A549 (cell line): ENCODE measurements around the gene PPP2R2D. TPM values are rescaled to one million over a fixed set of nuclear protein-coding genes. Genes with fewer than 3 reads are reported as not detected.

Source experiments
- ATAC-seq, 2 experiments: fragments of 200-7000 bp in 1 of 2; fragments of >200 bp in 1 of 2; cut with Nextera tagmentation in 1 of 2; cut with Tn5 transposase in 1 of 2; 3 replicates each; pipeline versions ENCODE4 v1.8.0 to v1.9.1; 2018 to 2020; ENCODE audit warnings: mild to moderate bottlenecking in 1 of 2, moderate library complexity in 1 of 2
- CTCF ChIA-PET: fragments of 300-600 bp; sonication (Branson Sonifier 250); formaldehyde crosslinking; extraction: SDS; loops from one replicate; lab custom pipeline; 2021; ENCODE audit warnings: antibody characterized with exemption, inconsistent platforms; lab: Yijun Ruan, JAX
- POLR2A ChIA-PET: fragments of 350-600 bp; formaldehyde crosslinking; extraction: SDS; loops from one replicate; lab custom pipeline; 2021; ENCODE audit warnings: antibody characterized with exemption, inconsistent platforms; lab: Yijun Ruan, JAX
- DNase-seq, 2 experiments: peaks; one replicate each; pipeline versions ENCODE4 v3.0.0 to v3.0.0-alpha.2; 2011 to 2016; ENCODE audit warnings: low read depth in 1 of 2, low spot score in 1 of 2
- FAIRE-seq: peaks from 2 replicates; lab custom pipeline; 2011; peaks lifted over from hg19 to GRCh38; lab: Jason Lieb, UNC
- H3K27ac ChIP-seq, 2 experiments: fragments of >200 bp; sonication (Bioruptor Twin); formaldehyde crosslinking; 3 replicates each; pipeline ENCODE4 v1.5.1; 2016 to 2017
- H3K4me1 ChIP-seq: fragments of >200 bp; sonication (Bioruptor Twin); formaldehyde crosslinking; 3 replicates; pipeline ENCODE4 v1.6.1; 2016
- H3K4me2 ChIP-seq: fragments of >200 bp; sonication (Bioruptor Twin); formaldehyde crosslinking; 3 replicates; pipeline ENCODE4 v1.6.1; 2016
- H3K4me3 ChIP-seq: fragments of >200 bp; sonication (Bioruptor Twin); formaldehyde crosslinking; 3 replicates; pipeline ENCODE4 v1.5.1; 2016
- H3K9me3 ChIP-seq: fragments of >200 bp; sonication (Bioruptor Twin); formaldehyde crosslinking; 3 replicates; pipeline ENCODE4 v1.6.1; 2016
- CHD4 ChIP-seq: fragments of 200-600 bp; sonication (generic); IDR thresholded peaks from 2 replicates; pipeline ENCODE4 v1.6.1; 2016; ENCODE audit warnings: antibody characterized with exemption, mild to moderate bottlenecking, borderline replicate concordance
- EHMT2 ChIP-seq: fragments of 200-600 bp; sonication (generic); IDR thresholded peaks from 2 replicates; pipeline ENCODE4 v1.6.1; 2016; ENCODE audit warnings: antibody characterized with exemption, low read depth, mild to moderate bottlenecking, moderate library complexity
- ESRRA ChIP-seq: fragments of 150-350 bp; IDR thresholded peaks from 2 replicates; pipeline ENCODE4 v1.6.1; 2014; ENCODE audit warnings: mild to moderate bottlenecking, low read length, borderline replicate concordance
- FOSL2 ChIP-seq, 2 experiments: fragments of 450-650 bp in 1 of 2; fragments of >200 bp in 1 of 2; sonication (Bioruptor Twin) in 1 of 2; formaldehyde crosslinking; IDR thresholded peaks; 2 replicates each; pipeline versions ENCODE4 v1.5.0 to v1.6.1; 2016 to 2020; ENCODE audit warnings: mild to moderate bottlenecking in 1 of 2, moderate library complexity in 1 of 2
- GATA3 ChIP-seq: IDR thresholded peaks from 2 replicates; pipeline ENCODE4 v1.6.1; 2012; ENCODE audit warnings: borderline replicate concordance
- HEYL ChIP-seq: fragments of 250-450 bp; sonication (Bioruptor Pico); IDR thresholded peaks from 2 replicates; pipeline ENCODE4 v1.8.0; 2021; ENCODE audit warnings: mild to moderate bottlenecking, moderate library complexity
- HOXB5 ChIP-seq: fragments of 250-450 bp; sonication (Bioruptor Pico); IDR thresholded peaks from 2 replicates; pipeline ENCODE4 v1.5.0; 2020; ENCODE audit warnings: mild to moderate bottlenecking, moderate library complexity
- JUN ChIP-seq, 2 experiments: fragments of >200 bp; sonication (Bioruptor Twin); formaldehyde crosslinking; IDR thresholded peaks; 2 replicates in 1 of 2; 3 replicates in 1 of 2; pipeline ENCODE4 v1.6.1; 2016 to 2017
- KDM5A ChIP-seq: fragments of 200-600 bp; sonication (generic); IDR thresholded peaks from 2 replicates; pipeline ENCODE4 v1.6.1; 2016; ENCODE audit warnings: antibody characterized with exemption, mild to moderate bottlenecking
- MAZ ChIP-seq: fragments of 150-350 bp; IDR thresholded peaks from 2 replicates; pipeline ENCODE4 v1.6.1; 2014; ENCODE audit warnings: antibody characterized with exemption, low read depth, low read length, borderline replicate concordance
- NR3C1 ChIP-seq: fragments of >200 bp; sonication (Bioruptor Twin); formaldehyde crosslinking; IDR thresholded peaks from 3 replicates; pipeline ENCODE4 v1.6.1; 2017
- PHF8 ChIP-seq: fragments of 200-600 bp; sonication (generic); IDR thresholded peaks from 2 replicates; pipeline ENCODE4 v1.6.1; 2016; ENCODE audit warnings: low read depth, mild to moderate bottlenecking, antibody characterized with exemption, moderate library complexity, borderline replicate concordance
- POLR2A ChIP-seq: IDR thresholded peaks from 2 replicates; pipeline ENCODE4 v1.6.1; 2012; ENCODE audit warnings: mild to moderate bottlenecking, low read length
- RARB ChIP-seq: fragments of 250-450 bp; sonication (Bioruptor Pico); IDR thresholded peaks from 2 replicates; pipeline ENCODE4 v1.8.0; 2021; ENCODE audit warnings: mild to moderate bottlenecking, moderate library complexity
- RNF2 ChIP-seq: fragments of 200-600 bp; sonication (generic); IDR thresholded peaks from 2 replicates; pipeline ENCODE4 v1.6.1; 2016; ENCODE audit warnings: low read depth, mild to moderate bottlenecking, antibody characterized with exemption, moderate library complexity, borderline replicate concordance
- TP53 ChIP-seq: fragments of 250-450 bp; sonication (Bioruptor Pico); IDR thresholded peaks from 2 replicates; pipeline ENCODE4 v1.5.0; 2021; ENCODE audit warnings: mild to moderate bottlenecking, moderate library complexity
- ZFP36 ChIP-seq: fragments of 450-650 bp; IDR thresholded peaks from 2 replicates; pipeline ENCODE4 v1.6.1; 2014; ENCODE audit warnings: borderline replicate concordance; ENCODE audit not compliant: partially characterized antibody
- ZNF302 ChIP-seq: fragments of 250-450 bp; sonication (Bioruptor Pico); IDR thresholded peaks from 2 replicates; pipeline ENCODE4 v1.9.0; 2021; ENCODE audit warnings: inconsistent platforms, mild to moderate bottlenecking, moderate library complexity
- WGBS: methylation state at CpG from one replicate; pipeline ENCODE4 v1.1.6; 2017; ENCODE audit errors: missing lambda C conversion rate; 5-methylcytosine and 5-hydroxymethylcytosine counted together
- polyA plus RNA-seq, 4 experiments: library from polyadenylated mRNA; depleted of rRNA in 3 of 4; stranded (reverse); fragments of >200 nt; fragmentation: RNase III in 1 of 4; extraction: RNeasy Plus Mini Kit Qiagen cat#74134 plus additional on column Dnase treatment in 1 of 4; gene quantifications; 2 replicates in 3 of 4; 3 replicates in 1 of 4; pipeline ENCODE4 v1.2.3, GENCODE V29; 2011 to 2017
- TF ChIP-seq, protein P1 (sequence below): IDR thresholded peaks from 2 replicates; pipeline ENCODE4 v1.6.1; 2012; ENCODE audit warnings: low read depth, borderline replicate concordance
- TF ChIP-seq, protein P2 (sequence below): fragments of 450-650 bp; IDR thresholded peaks from 2 replicates; pipeline ENCODE4 v1.6.1; 2014; ENCODE audit warnings: antibody characterized with exemption
- TF ChIP-seq, protein P3 (sequence below): fragments of 150-350 bp; IDR thresholded peaks from 2 replicates; pipeline ENCODE4 v1.6.1; 2014; ENCODE audit warnings: low read depth, mild to moderate bottlenecking, low read length

The PPP2R2D gene
- polyA plus RNA-seq, 2 of the 4 experiments (the other 2 are of a cell fraction): 23.9 to 36.0 TPM

DNA sequence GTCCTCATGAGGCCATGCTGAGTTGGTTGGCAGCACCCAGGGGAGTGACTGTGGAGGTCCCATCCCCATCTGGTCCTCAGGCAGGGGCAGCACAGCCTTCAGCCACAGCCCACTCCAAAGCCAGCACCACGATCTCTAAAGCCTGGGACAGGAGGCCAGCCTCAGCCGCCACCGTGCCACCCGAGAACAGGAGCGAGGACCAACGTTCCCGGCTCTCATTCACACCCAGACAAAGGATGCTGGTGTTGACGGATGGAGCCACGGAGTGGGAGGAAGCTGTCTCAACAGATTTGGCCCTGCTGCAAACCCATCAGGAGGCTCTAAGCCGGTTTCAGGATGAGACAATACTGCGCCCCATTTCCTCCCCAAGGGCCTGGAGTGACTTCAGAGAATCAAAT is 42.7 kb upstream of the PPP2R2D start:
- Histone ChIP-seq H3K4me1 (no peaks in the 10 kb centered on the region), H3K9me3 (no peaks in the 10 kb centered on the region), H3K4me3 (no peak overlapping the region), H3K27ac (no peak overlapping the region), H3K4me2 (no peak overlapping the region)
- TF ChIP-seq EHMT2 (no peak), MAZ (no peak)
- ChIA-PET POLR2A (no interaction called here), CTCF (no interaction called here)
- ATAC-seq (no peak), DNase-seq (no peak), FAIRE-seq (no peak)
- WGBS: 56% methylated on average over 7 of the region's 11 CpGs

DNA sequence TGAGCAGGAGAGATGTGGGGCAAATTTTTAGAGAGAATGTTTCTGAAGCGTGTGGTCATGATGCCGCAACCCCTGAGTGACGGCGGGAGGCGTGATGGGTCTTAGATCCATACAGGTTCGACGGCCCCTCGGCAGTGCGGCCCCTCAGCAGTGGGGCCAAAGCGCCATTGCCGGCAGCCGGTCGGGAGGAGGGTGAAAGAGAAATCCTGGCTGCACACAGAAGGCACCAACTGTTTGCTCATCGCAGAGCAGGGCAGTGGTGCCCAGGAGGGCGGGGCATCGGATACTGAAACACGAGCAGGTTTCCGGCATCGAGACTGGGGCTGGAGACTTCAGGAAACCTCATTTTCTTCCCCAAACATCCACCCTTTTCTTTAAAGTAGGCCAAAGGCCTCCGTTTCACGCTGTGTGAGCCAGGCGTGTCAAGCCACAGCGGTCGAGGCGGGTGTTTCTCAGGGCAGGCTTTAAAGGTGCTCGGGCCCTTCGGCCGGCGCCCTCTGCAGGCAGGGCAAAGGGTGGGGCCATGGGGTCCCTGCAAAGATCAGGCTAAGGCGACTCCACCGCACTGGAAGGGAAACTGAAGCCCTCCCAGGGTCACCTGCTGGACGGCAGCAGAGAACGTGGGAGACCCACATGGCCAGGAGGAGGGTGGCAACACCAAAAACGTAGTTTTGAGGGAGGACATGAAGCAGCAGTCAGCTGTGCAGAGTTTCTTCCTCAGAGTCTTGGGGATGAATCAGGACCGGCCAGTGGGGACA is 42.0 kb upstream of the PPP2R2D start:
- no peak overlapping the region for H3K4me3 ChIP-seq
- no peak overlapping the region for H3K27ac ChIP-seq
- ChIA-PET CTCF (interaction anchor here (1.0 to 3.6 kb wide), 2 partner anchors 16 to 27 kb away, joined by 3 to 17 read pairs; no protein-coding TSS in a partner anchor), POLR2A (no interaction called here)
- no peaks in the 10 kb centered on the region for H3K9me3 ChIP-seq
- DNase-seq (no peak), FAIRE-seq (no peak), ATAC-seq (no peak; a peak in 2 of 6 replicates)
- H3K4me2 ChIP-seq: no peak overlapping the region
- no peak for TF ChIP-seq CHD4
- no peaks in the 10 kb centered on the region for H3K4me1 ChIP-seq
- WGBS: 62% methylated on average over 33 of the region's 35 CpGs

DNA sequence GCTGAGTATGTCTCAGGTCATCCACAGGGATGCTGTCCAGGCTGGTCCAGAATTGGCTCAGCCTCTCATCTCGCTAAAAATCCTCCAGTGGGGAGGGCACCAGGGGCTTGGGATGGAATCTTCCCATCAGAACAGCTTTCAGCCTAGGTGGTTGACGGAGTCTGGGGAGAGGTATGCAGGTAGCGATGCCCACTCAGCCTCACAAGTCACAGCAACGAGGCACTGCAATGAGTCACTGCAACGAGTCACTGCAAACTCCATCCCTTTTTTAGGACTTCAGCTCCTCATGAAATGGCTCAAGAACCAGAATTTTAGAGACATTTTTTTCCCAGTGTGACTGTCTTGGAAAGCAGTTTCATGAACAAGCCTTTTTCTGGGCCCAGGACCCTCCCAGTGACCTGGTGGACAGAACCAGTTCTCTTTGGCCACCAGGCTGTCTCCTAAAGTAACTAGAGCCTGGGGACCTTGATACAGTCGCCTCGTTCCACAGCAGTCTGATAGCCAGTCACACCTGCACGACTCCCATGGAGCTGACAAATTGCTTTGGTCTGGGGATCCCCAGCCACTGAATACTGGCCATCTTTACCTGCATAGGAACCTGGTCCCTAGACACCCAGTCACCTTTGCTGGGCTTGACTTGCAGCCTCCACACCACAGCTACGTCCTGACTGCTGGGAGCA is 41.3 kb upstream of the PPP2R2D start:
- FAIRE-seq: no peak
- CTCF ChIA-PET: interaction anchor here (1.0 to 3.6 kb wide), 2 partner anchors 15 to 26 kb away, joined by 3 to 17 read pairs; no protein-coding TSS in a partner anchor
- TF ChIP-seq, protein P1, sequence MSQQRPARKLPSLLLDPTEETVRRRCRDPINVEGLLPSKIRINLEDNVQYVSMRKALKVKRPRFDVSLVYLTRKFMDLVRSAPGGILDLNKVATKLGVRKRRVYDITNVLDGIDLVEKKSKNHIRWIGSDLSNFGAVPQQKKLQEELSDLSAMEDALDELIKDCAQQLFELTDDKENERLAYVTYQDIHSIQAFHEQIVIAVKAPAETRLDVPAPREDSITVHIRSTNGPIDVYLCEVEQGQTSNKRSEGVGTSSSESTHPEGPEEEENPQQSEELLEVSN: no peak

DNA sequence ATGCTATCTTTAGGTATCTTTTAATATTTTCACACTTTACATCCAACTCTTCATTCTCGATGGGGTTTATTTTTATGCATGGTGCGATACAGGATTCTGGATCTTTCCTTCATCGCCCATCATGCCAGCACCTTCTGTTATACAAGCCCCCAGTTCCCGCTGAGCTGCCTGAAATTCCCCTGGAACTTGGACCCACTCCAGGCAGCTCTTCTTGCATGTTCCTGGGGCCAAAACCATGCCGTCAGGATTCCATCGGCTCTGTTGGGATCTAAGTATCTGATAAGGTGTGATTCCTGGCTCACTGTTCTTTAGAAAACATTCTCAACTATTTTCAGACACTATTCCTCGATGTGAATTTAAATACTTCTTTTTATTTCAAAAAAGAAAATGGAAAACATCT is 40.5 kb upstream of the PPP2R2D start:
- no peak for TF ChIP-seq NR3C1
- TF ChIP-seq, protein P2, sequence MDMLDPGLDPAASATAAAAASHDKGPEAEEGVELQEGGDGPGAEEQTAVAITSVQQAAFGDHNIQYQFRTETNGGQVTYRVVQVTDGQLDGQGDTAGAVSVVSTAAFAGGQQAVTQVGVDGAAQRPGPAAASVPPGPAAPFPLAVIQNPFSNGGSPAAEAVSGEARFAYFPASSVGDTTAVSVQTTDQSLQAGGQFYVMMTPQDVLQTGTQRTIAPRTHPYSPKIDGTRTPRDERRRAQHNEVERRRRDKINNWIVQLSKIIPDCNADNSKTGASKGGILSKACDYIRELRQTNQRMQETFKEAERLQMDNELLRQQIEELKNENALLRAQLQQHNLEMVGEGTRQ: no peak
- TF ChIP-seq POLR2A: no peak
- no peak for TF ChIP-seq EHMT2
- TF ChIP-seq RARB (CRISPR knock-in tag): no peak
- no peak for TF ChIP-seq ESRRA
- TF ChIP-seq FOSL2 (IDR thresholded peaks at IDR 0.05): no peak
- TF ChIP-seq FOSL2 (CRISPR knock-in tag; IDR thresholded peaks at IDR 0.05): no peak
- no peaks in the 10 kb centered on the region for H3K4me1 ChIP-seq
- no peak overlapping the region for H3K27ac ChIP-seq
- H3K4me2 ChIP-seq: no peak overlapping the region
- CTCF ChIA-PET: interaction anchor here (0.7 to 3.6 kb wide), 2 partner anchors 15 to 809 kb away, joined by 3 to 17 read pairs; no protein-coding TSS in a partner anchor
- H3K9me3 ChIP-seq: no peaks in the 10 kb centered on the region
- DNase-seq (no peak), ATAC-seq (no peak), FAIRE-seq (no peak)
- WGBS: 34% methylated on average over 7 of the region's 7 CpGs
- no peak overlapping the region for H3K4me3 ChIP-seq
- POLR2A ChIA-PET: no interaction called here

More for the DNA sequence above, 41.3 kb upstream of the PPP2R2D start:
- 31% methylated on average over 9 of the region's 9 CpGs for WGBS
- POLR2A ChIA-PET: no interaction called here
- no peaks in the 10 kb centered on the region for H3K4me1 ChIP-seq
- no peak for DNase-seq
- ATAC-seq: peak in 1 of 2 experiments; percentile 28; a peak in 2 of 6 replicates
- no peak overlapping the region for H3K4me2 ChIP-seq
- no peaks in the 10 kb centered on the region for H3K9me3 ChIP-seq
- no peak overlapping the region for H3K4me3 ChIP-seq
- no peak overlapping the region for H3K27ac ChIP-seq

DNA sequence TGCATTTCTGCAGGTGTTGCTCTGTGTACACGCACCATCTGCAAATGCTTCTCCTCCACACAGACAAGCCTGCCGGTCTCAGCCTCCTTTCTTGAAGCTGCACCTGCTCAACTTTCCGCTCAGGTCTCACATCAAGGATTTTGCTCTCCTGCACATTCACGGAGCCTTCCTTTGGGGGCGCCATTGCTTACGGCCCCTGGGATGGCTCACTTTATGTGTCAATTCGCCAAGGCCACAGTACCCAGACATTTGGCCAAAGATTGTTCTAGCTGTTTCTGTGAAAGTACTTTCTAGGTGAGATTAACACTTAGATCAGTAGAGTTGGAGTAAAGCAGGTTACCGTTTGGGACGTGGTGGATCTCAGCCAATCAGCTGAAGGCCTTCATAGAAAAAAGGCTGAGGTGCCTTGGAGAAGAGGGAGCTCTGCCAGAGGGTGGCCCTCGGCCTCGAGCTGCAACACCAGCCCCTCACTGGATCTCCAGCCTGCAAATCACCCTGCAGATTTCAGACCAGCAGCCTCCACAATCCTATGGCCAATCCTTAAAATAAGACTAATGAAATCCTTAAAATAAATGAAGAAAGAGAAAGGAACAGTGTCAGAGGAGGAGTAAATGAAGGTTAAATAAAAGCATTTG is 39.9 kb upstream of the PPP2R2D start:
- FAIRE-seq: no peak
- CTCF ChIA-PET: interaction anchor here (1.1 to 3.6 kb wide), 2 partner anchors 9 to 14 kb away, joined by 3 to 17 read pairs; no protein-coding TSS in a partner anchor
- WGBS: 18% methylated on average over 11 of the region's 11 CpGs
- H3K27ac ChIP-seq: no peak overlapping the region
- POLR2A ChIA-PET: no interaction called here
- no peak overlapping the region for H3K4me2 ChIP-seq
- H3K4me3 ChIP-seq: no peak overlapping the region
- ATAC-seq: no peak
- no peaks in the 10 kb centered on the region for H3K4me1 ChIP-seq
- no peak for DNase-seq
- no peaks in the 10 kb centered on the region for H3K9me3 ChIP-seq
- no peak for TF ChIP-seq GATA3
- TF ChIP-seq ZNF302 (CRISPR knock-in tag): no peak
- no peak for TF ChIP-seq RNF2
- no peak for TF ChIP-seq KDM5A
- no peak for TF ChIP-seq ZFP36
- TF ChIP-seq HOXB5: no peak
- TF ChIP-seq, protein P3, sequence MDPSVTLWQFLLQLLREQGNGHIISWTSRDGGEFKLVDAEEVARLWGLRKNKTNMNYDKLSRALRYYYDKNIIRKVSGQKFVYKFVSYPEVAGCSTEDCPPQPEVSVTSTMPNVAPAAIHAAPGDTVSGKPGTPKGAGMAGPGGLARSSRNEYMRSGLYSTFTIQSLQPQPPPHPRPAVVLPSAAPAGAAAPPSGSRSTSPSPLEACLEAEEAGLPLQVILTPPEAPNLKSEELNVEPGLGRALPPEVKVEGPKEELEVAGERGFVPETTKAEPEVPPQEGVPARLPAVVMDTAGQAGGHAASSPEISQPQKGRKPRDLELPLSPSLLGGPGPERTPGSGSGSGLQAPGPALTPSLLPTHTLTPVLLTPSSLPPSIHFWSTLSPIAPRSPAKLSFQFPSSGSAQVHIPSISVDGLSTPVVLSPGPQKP: no peak
- TF ChIP-seq TP53 (CRISPR knock-in tag): no peak
- no peak for TF ChIP-seq JUN (IDR thresholded peaks at IDR 0.05)
- TF ChIP-seq RARB (CRISPR knock-in tag): no peak
- no peak for TF ChIP-seq MAZ
- TF ChIP-seq PHF8: no peak
- TF ChIP-seq HEYL (CRISPR knock-in tag): no peak
